PC-9 (cell line): ENCODE data around the gene DNAH7. TPM values are rescaled to one million over a fixed set of nuclear protein-coding genes. Genes with fewer than 3 reads are reported as not detected.

ENCODE experiments used
- BruUV-seq: library from RNA; stranded (reverse); fragments of 400-500 nt; replicated peaks from 2 replicates; lab custom pipeline; 2021; lab: Mats Ljungman, UMichigan
- CTCF ChIA-PET: fragments of 300-600 bp; sonication (Branson Sonifier 250); formaldehyde crosslinking; loops from one replicate; lab custom pipeline; 2022; ENCODE audit warnings: antibody characterized with exemption; lab: Charles Lee
- POLR2A ChIA-PET: fragments of 300-600 bp; sonication (Branson Sonifier 250); formaldehyde crosslinking; loops from one replicate; lab custom pipeline; 2022; ENCODE audit warnings: antibody characterized with exemption; ENCODE audit not compliant: unreplicated experiment; lab: Charles Lee
- DNase-seq, 2 experiments: peaks; one replicate each; pipeline versions ENCODE4 v3.0.0 to v3.0.0-alpha.2; 2015 to 2022; ENCODE audit warnings: mixed read lengths in 1 of 2
- H2AFZ ChIP-seq: fragments of 200-600 bp; sonication (generic); 2 replicates; pipeline ENCODE4 v1.8.1; 2017; ENCODE audit warnings: antibody characterized with exemption
- H3F3A ChIP-seq: fragments of 200-600 bp; sonication (generic); 2 replicates; pipeline ENCODE4 v1.8.1; 2017; ENCODE audit warnings: antibody characterized with exemption, mild to moderate bottlenecking, low read depth; ENCODE audit not compliant: insufficient read depth
- H3K27ac ChIP-seq: fragments of 200-600 bp; sonication (generic); 2 replicates; pipeline ENCODE4 v1.6.1; 2016; ENCODE audit warnings: mixed run types
- H3K27me3 ChIP-seq: fragments of 200-600 bp; sonication (generic); 2 replicates; pipeline ENCODE4 v1.6.1; 2016; ENCODE audit warnings: low read depth, mixed run types; ENCODE audit not compliant: insufficient read depth
- H3K36me3 ChIP-seq: fragments of 200-600 bp; sonication (generic); 2 replicates; pipeline ENCODE4 v1.6.1; 2016; ENCODE audit warnings: low read depth, mixed run types
- H3K4me1 ChIP-seq: fragments of 200-600 bp; sonication (generic); replicated peaks from 2 replicates; pipeline ENCODE4 v1.6.1; 2016; ENCODE audit warnings: mixed run types; ENCODE audit not compliant: insufficient read depth
- H3K4me2 ChIP-seq: fragments of 200-600 bp; sonication (generic); 2 replicates; pipeline ENCODE4 v1.6.1; 2017; ENCODE audit warnings: mixed run types
- H3K4me3 ChIP-seq: fragments of 200-600 bp; sonication (generic); 2 replicates; pipeline ENCODE4 v1.6.1; 2016; ENCODE audit warnings: mixed run types
- H3K79me2 ChIP-seq: fragments of 200-600 bp; sonication (generic); 2 replicates; pipeline ENCODE4 v1.6.1; 2017; ENCODE audit warnings: low read depth, mixed run types
- H3K9me2 ChIP-seq: fragments of 200-600 bp; sonication (generic); 2 replicates; pipeline ENCODE4 v1.8.1; 2017; ENCODE audit warnings: mild to moderate bottlenecking; ENCODE audit not compliant: insufficient read depth
- H3K9me3 ChIP-seq: fragments of 200-600 bp; sonication (generic); 2 replicates; pipeline ENCODE4 v1.8.1; 2016; ENCODE audit warnings: low read depth; ENCODE audit not compliant: insufficient read depth
- H4K20me1 ChIP-seq: fragments of 200-600 bp; sonication (generic); 2 replicates; pipeline ENCODE4 v1.8.1; 2017; ENCODE audit not compliant: insufficient read depth
- CTCF ChIP-seq: fragments of 200-600 bp; sonication (generic); conservative IDR thresholded peaks from 2 replicates; pipeline ENCODE4 v1.6.1; 2017; ENCODE audit warnings: mixed run types, antibody characterized with exemption, mild to moderate bottlenecking, moderate library complexity
- EZH2 ChIP-seq: fragments of 200-600 bp; sonication (generic); IDR thresholded peaks from 2 replicates; pipeline ENCODE4 v1.8.0; 2017; ENCODE audit warnings: antibody characterized with exemption, low read depth
- intact Hi-C: fragments of 100-400 bp; cut with micrococcal nuclease; formaldehyde crosslinking; loops from one replicate; pipeline ENCODE4 v1.10.0; 2022; ENCODE audit not compliant: unreplicated experiment
- total RNA-seq: library from RNA; stranded (reverse); gene quantifications from 2 replicates; pipeline ENCODE4 v1.2.3, GENCODE V29; 2021

Gene DNAH7
- total RNA-seq, 1 experiment from 2014 or later = 3.8 TPM

DNA sequence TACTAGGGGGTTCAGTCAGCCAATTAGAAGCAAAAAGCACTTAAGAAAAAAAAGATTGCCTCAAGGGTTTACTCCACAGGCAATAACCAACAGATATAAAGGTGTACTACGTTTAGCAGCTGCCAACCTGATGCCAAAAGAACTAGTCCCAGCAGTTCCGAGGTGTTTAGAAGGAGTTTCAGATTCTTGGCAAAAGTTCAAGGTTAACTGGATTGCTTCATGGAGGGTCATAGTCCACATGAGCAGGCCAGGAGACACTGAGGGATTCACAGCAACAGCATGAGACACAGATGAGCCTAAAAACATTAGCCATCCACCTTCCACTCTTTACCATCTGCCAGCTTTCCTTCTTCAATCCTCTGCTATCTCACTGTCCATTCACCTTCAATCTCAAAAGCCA is 4.9 kb upstream of the DNAH7 start:
- BruUV-seq = no TSS peak
- H3K4me1 ChIP-seq = no peaks in the 10 kb centered on the region
- H3K27ac ChIP-seq = no peak overlapping the region
- no peak overlapping the region for H3K4me2 ChIP-seq
- H2AFZ ChIP-seq = no peak overlapping the region
- no peaks in the 10 kb centered on the region for H4K20me1 ChIP-seq
- TF ChIP-seq CTCF (no peak), EZH2 (no peak)
- H3K9me3 ChIP-seq = no peaks in the 10 kb centered on the region
- CTCF ChIA-PET = no interaction called here
- POLR2A ChIA-PET = no interaction called here
- no peaks in the 10 kb centered on the region for H3F3A ChIP-seq
- no peaks in the 10 kb centered on the region for H3K27me3 ChIP-seq
- H3K9me2 ChIP-seq = no peaks in the 10 kb centered on the region
- H3K36me3 ChIP-seq = no peaks in the 10 kb centered on the region
- no peak for DNase-seq
- no peak overlapping the region for H3K4me3 ChIP-seq
- intact Hi-C loops = no loop called here
- H3K79me2 ChIP-seq = no peaks in the 10 kb centered on the region

DNA sequence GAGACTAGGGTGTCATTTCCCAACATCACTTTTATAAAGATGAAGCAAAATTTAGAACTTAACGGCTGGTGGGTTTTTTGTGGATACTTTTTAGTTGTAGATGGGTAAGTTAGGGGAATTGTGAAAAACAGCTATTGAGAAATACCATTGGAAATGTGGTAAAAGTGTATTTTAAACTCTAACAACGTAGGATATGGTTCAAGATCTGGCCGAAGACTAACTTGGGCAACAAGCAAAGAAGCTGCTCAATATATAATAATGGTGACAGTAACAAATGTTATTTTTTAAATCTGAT is 1.6 kb downstream of the DNAH7 start:
- ChIA-PET CTCF (no interaction called here), POLR2A (no interaction called here)
- no TSS peak for BruUV-seq
- H3K9me2 ChIP-seq = no peaks in the 10 kb centered on the region
- H3K4me2 ChIP-seq = no peak overlapping the region
- DNase-seq = no peak
- no peaks in the 10 kb centered on the region for H3K36me3 ChIP-seq
- H3K79me2 ChIP-seq = no peaks in the 10 kb centered on the region
- H4K20me1 ChIP-seq = no peaks in the 10 kb centered on the region
- no peak overlapping the region for H2AFZ ChIP-seq
- intact Hi-C loops = loop anchor here (10.0 kb wide), 1 partner anchor 402 kb away; no protein-coding TSS in a partner anchor
- H3F3A ChIP-seq = no peaks in the 10 kb centered on the region
- no peak for TF ChIP-seq EZH2
- TF ChIP-seq CTCF = peak; percentile 51; the same call in 1 of the 2 replicates
- no peak overlapping the region for H3K27ac ChIP-seq
- H3K27me3 ChIP-seq = no peaks in the 10 kb centered on the region
- H3K4me1 ChIP-seq = no peaks in the 10 kb centered on the region; the same call in 1 of the 2 replicates
- H3K9me3 ChIP-seq = no peaks in the 10 kb centered on the region
- H3K4me3 ChIP-seq = no peak overlapping the region

DNA sequence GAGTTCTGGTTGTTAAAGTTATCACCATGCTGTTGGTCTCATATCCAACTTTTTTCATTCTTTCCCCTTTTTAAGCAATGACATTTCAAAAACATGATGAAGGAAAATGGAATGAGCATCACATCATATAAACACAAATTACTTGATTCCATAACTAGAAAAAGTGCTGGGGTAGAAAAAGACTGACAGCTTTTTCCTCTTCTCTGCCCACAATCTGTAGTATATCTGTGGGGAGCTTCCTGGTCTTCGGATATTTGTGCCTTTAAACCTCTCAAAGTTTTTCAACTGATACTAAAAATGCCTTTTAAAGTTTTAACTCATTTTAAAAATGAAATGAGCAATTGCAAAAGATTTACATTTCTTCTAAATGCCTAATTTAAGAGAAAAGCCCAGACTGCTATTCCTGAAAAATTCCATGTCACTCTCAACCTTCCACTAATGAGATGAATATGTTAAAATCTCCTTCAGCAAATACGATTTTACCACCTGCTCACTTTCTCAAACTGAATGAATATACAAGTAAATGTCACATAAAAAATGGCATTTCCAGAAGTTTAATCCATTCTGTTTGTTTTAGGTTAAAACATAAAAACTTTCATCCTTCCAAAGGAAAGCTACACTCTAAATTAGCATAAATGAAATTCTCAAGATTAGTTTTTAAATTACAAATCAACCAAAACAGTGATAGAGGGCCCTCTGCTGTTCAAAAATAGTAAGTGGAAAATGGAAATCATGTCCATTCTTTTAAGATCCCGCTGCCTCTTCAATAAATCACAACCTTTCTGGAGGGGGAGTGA is 2.1 kb downstream of the DNAH7 start:
- peak; percentile 70 for TF ChIP-seq CTCF
- no peak for TF ChIP-seq EZH2
- Histone ChIP-seq H3K4me1 (no peaks in the 10 kb centered on the region; the same call in 1 of the 2 replicates), H3K4me2 (no peak overlapping the region), H2AFZ (no peak overlapping the region), H3K27ac (no peak overlapping the region), H3K4me3 (no peak overlapping the region), H3K9me2 (no peaks in the 10 kb centered on the region), H4K20me1 (no peaks in the 10 kb centered on the region), H3K9me3 (no peaks in the 10 kb centered on the region), H3F3A (no peaks in the 10 kb centered on the region), H3K36me3 (no peaks in the 10 kb centered on the region), H3K79me2 (no peaks in the 10 kb centered on the region), H3K27me3 (no peaks in the 10 kb centered on the region)
- intact Hi-C loops = loop anchor here (10.0 kb wide), 1 partner anchor 402 kb away; no protein-coding TSS in a partner anchor
- ChIA-PET CTCF (no interaction called here), POLR2A (no interaction called here)
- BruUV-seq = no TSS peak
- DNase-seq = no peak
